PC-3 (cell line): ENCODE data around the gene CRLF3. TPM values are rescaled to one million over a fixed set of nuclear protein-coding genes. Genes with fewer than 3 reads are reported as not detected.

Source experiments
- ATAC-seq: fragments of 200-7000 bp; cut with Tn5 transposase; 2 replicates; pipeline ENCODE4 v1.9.1; 2020; ENCODE audit warnings: mild to moderate bottlenecking, moderate library complexity
- BruUV-seq: library from RNA; stranded (reverse); fragments of 400-500 nt; replicated peaks from 2 replicates; lab custom pipeline; 2021; lab: Mats Ljungman, UMichigan
- CTCF ChIA-PET: fragments of 300-600 bp; sonication (Branson Sonifier 250); formaldehyde crosslinking; loops from one replicate; lab custom pipeline; 2022; ENCODE audit warnings: antibody characterized with exemption; lab: Charles Lee
- POLR2A ChIA-PET: fragments of 300-600 bp; sonication (Branson Sonifier 250); formaldehyde crosslinking; loops from one replicate; lab custom pipeline; 2022; ENCODE audit warnings: antibody characterized with exemption; ENCODE audit not compliant: unreplicated experiment; lab: Charles Lee
- DNase-seq: peaks from one replicate; pipeline ENCODE4 v3.0.0-alpha.2; 2015
- H2AFZ ChIP-seq: fragments of 300-600 bp; sonication (generic); 2 replicates; pipeline ENCODE4 v1.6.0; 2016; ENCODE audit warnings: antibody characterized with exemption, low read length
- H3F3A ChIP-seq: fragments of 300-600 bp; sonication (generic); one replicate; pipeline ENCODE4 v1.6.0; 2017; ENCODE audit warnings: antibody characterized with exemption, low read length, control low read depth, mild to moderate bottlenecking; ENCODE audit not compliant: unreplicated experiment
- H3K27ac ChIP-seq: fragments of 300-600 bp; sonication (generic); 2 replicates; pipeline ENCODE4 v1.5.1; 2016; ENCODE audit warnings: mild to moderate bottlenecking, low read length
- H3K27me3 ChIP-seq: fragments of 300-600 bp; sonication (generic); 2 replicates; pipeline ENCODE4 v1.6.1; 2016; ENCODE audit warnings: low read length, mixed read lengths
- H3K36me3 ChIP-seq: fragments of 300-600 bp; sonication (generic); 2 replicates; pipeline ENCODE4 v1.6.1; 2016; ENCODE audit warnings: low read depth, mixed run types, low read length, mixed read lengths
- H3K4me1 ChIP-seq: fragments of 300-600 bp; sonication (generic); 2 replicates; pipeline ENCODE4 v1.5.1; 2016; ENCODE audit warnings: low read length; ENCODE audit not compliant: insufficient read depth
- H3K4me2 ChIP-seq: fragments of 300-600 bp; sonication (generic); 2 replicates; pipeline ENCODE4 v1.6.0; 2016; ENCODE audit warnings: low read length
- H3K4me3 ChIP-seq: fragments of 300-600 bp; sonication (generic); 2 replicates; pipeline ENCODE4 v1.5.1; 2016; ENCODE audit warnings: mild to moderate bottlenecking, low read length, mixed read lengths
- H3K79me2 ChIP-seq: fragments of 300-600 bp; sonication (generic); 2 replicates; pipeline ENCODE4 v1.6.1; 2017; ENCODE audit warnings: low read length, mixed read lengths
- H3K9ac ChIP-seq: fragments of 300-600 bp; sonication (generic); 2 replicates; pipeline ENCODE4 v1.6.0; 2016; ENCODE audit warnings: mild to moderate bottlenecking, low read length
- H3K9me2 ChIP-seq: fragments of 300-600 bp; sonication (generic); replicated peaks from 2 replicates; pipeline ENCODE4 v1.6.1; 2016; ENCODE audit warnings: mixed run types, low read length, mixed read lengths
- H3K9me3 ChIP-seq: fragments of 300-600 bp; sonication (generic); 2 replicates; pipeline ENCODE4 v1.6.1; 2016; ENCODE audit warnings: low read length, mixed read lengths
- H4K20me1 ChIP-seq: fragments of 300-600 bp; sonication (generic); 2 replicates; pipeline ENCODE4 v1.6.1; 2016; ENCODE audit warnings: low read length, mixed read lengths
- CTCF ChIP-seq: fragments of 300-600 bp; sonication (generic); conservative IDR thresholded peaks from 2 replicates; pipeline ENCODE4 v1.5.1; 2017; ENCODE audit warnings: antibody characterized with exemption, low read depth, mild to moderate bottlenecking, low read length
- EZH2 ChIP-seq: fragments of 300-600 bp; sonication (generic); IDR thresholded peaks from one replicate; pipeline ENCODE4 v1.6.1; 2017; ENCODE audit warnings: antibody characterized with exemption, mild to moderate bottlenecking, low read length; ENCODE audit not compliant: unreplicated experiment
- EZH2phosphoT487 ChIP-seq: fragments of 300-600 bp; sonication (generic); IDR thresholded peaks from 2 replicates; pipeline ENCODE4 v1.6.1; 2018; ENCODE audit warnings: mild to moderate bottlenecking, antibody characterized with exemption, low read length, borderline replicate concordance
- intact Hi-C: fragments of 100-400 bp; cut with micrococcal nuclease; formaldehyde crosslinking; loops from 2 replicates; pipeline ENCODE4 v1.9.0; 2023
- total RNA-seq: library from RNA; depleted of rRNA; stranded (reverse); fragments of >200 nt; gene quantifications from 2 replicates; pipeline ENCODE4 v1.2.3, GENCODE V29; 2014

Gene CRLF3
- total RNA-seq, 1 experiment from 2014 or later: 9.8 TPM

GRCh38 chr17:30801671-30802070 is 22.8 kb downstream of the CRLF3 start:
- H3K27ac ChIP-seq: no peak overlapping the region
- no peaks in the 10 kb centered on the region for H3K79me2 ChIP-seq
- H2AFZ ChIP-seq: no peak overlapping the region
- POLR2A ChIA-PET: no interaction called here
- no peak overlapping the region for H3K4me3 ChIP-seq
- TF ChIP-seq CTCF (no peak), EZH2phosphoT487 (no peak), EZH2 (no peak)
- CTCF ChIA-PET: no interaction called here
- ATAC-seq (no peak), DNase-seq (no peak)
- H3K4me1 ChIP-seq: no peaks in the 10 kb centered on the region
- intact Hi-C loops: no loop called here
- BruUV-seq: no TSS peak
- no peak overlapping the region for H3K9ac ChIP-seq
- H3F3A ChIP-seq: no peaks in the 10 kb centered on the region
- no peaks in the 10 kb centered on the region for H3K27me3 ChIP-seq
- H3K4me2 ChIP-seq: no peak overlapping the region
- no peaks in the 10 kb centered on the region for H3K9me3 ChIP-seq
- H4K20me1 ChIP-seq: no peaks in the 10 kb centered on the region
- 0 out of 2 replicates have a peak, but pooled peaks cover 3% of the 10 kb centered on the region for H3K36me3 ChIP-seq
- H3K9me2 ChIP-seq: no peaks in the 10 kb centered on the region

GRCh38 chr17:30796016-30796415 is 28.5 kb downstream of the CRLF3 start:
- Histone ChIP-seq H3K9ac (no peak overlapping the region), H3K9me2 (no peaks in the 10 kb centered on the region), H3K4me2 (no peak overlapping the region), H3K9me3 (no peaks in the 10 kb centered on the region), H2AFZ (no peak overlapping the region), H4K20me1 (no peaks in the 10 kb centered on the region), H3F3A (no peaks in the 10 kb centered on the region), H3K4me3 (no peak overlapping the region), H3K36me3 (peaks cover 6% of the 10 kb centered on the region; the same call in 1 of the 2 replicates), H3K27me3 (no peaks in the 10 kb centered on the region), H3K79me2 (no peaks in the 10 kb centered on the region), H3K27ac (no peak overlapping the region), H3K4me1 (no peaks in the 10 kb centered on the region)
- TF ChIP-seq EZH2phosphoT487 (no peak), EZH2 (no peak), CTCF (no peak)
- BruUV-seq: no TSS peak
- ATAC-seq (no peak), DNase-seq (no peak)
- POLR2A ChIA-PET: no interaction called here
- CTCF ChIA-PET: no interaction called here
- intact Hi-C loops: no loop called here

GRCh38 chr17:30794372-30794771 is 30.1 kb downstream of the CRLF3 start:
- H3K9me3 ChIP-seq: no peaks in the 10 kb centered on the region
- H3F3A ChIP-seq: no peaks in the 10 kb centered on the region
- peaks cover 6% of the 10 kb centered on the region; the same call in 1 of the 2 replicates for H3K36me3 ChIP-seq
- no peak overlapping the region for H2AFZ ChIP-seq
- H3K4me2 ChIP-seq: no peak overlapping the region
- no peaks in the 10 kb centered on the region for H3K27me3 ChIP-seq
- no TSS peak for BruUV-seq
- H4K20me1 ChIP-seq: no peaks in the 10 kb centered on the region
- H3K9me2 ChIP-seq: no peaks in the 10 kb centered on the region
- no peaks in the 10 kb centered on the region for H3K4me1 ChIP-seq
- ChIA-PET CTCF (no interaction called here), POLR2A (no interaction called here)
- H3K27ac ChIP-seq: no peak overlapping the region
- no peak overlapping the region for H3K4me3 ChIP-seq
- no peak overlapping the region for H3K9ac ChIP-seq
- ATAC-seq: no peak
- no peak for TF ChIP-seq EZH2phosphoT487
- no peak for TF ChIP-seq CTCF
- TF ChIP-seq EZH2: no peak
- DNase-seq: no peak
- intact Hi-C loops: no loop called here
- no peaks in the 10 kb centered on the region for H3K79me2 ChIP-seq
